ENCODE data around the gene NINL. TPM values are rescaled to one million over a fixed set of nuclear protein-coding genes. Genes with fewer than 3 reads are reported as not detected.

Gene NINL
- total and polyA plus RNA-seq, 2 of the 8 experiments (the other 6 are each of a cell fraction or from before 2014, with no cell fraction given), result 15.3 to 30.0 TPM

DNA sequence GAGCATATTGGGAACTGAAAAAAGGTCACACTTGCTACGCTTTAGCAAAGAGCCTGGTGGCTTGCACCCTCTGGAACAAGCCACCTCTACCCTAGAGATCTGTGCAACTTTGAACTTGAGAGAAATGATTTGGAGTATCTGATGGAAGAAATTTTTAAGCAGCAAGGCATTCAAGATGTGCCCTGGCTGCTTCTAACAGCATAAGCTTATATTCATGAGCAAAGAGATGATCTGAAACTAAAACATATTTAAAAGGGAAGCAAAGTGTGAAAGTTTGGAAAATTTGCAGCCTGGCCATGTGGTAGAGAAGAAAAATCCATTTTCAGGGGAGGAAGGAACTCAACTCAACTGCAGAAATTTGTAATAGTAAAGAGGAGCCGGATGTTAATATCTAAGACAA is 71.1 kb downstream of the NINL start:
- Histone ChIP-seq H3K79me1 (ENCODE audit: low read depth, low read length) (no peaks in the 10 kb centered on the region), H2BK15ac (ENCODE audit: low read length) (no peak overlapping the region), H3K79me2 (ENCODE audit: control insufficient read depth in 1 of 2, insufficient read depth in 2 of 2, low read length in 2 of 2) (no peaks in the 10 kb centered on the region; a peak in 1 of 4 replicates), H3K4me3 (ENCODE audit: extremely low read depth in 1 of 4, insufficient read depth in 2 of 4, low read depth in 3 of 4, low read length in 4 of 4) (no peak overlapping the region), H3K14ac (ENCODE audit: insufficient read length) (no peak overlapping the region), H3K4ac (replicated peaks; ENCODE audit: insufficient read length, low read depth, low read length) (no peak overlapping the region), H2BK5ac (ENCODE audit: low read depth, low read length) (no peak overlapping the region), H4K8ac (ENCODE audit: extremely low read depth, insufficient read depth, low read length) (no peak overlapping the region), H3K4me1 (replicated peaks in 1 of 4; ENCODE audit: control insufficient read depth in 3 of 4, insufficient read depth in 4 of 4, low read length in 3 of 4) (no peaks in the 10 kb centered on the region), H4K5ac (ENCODE audit: insufficient read length, low read depth, low read length) (no peak overlapping the region), H2BK120ac (replicated peaks; ENCODE audit: low read depth, low read length) (no peak overlapping the region), H3K23ac (ENCODE audit: insufficient read length) (no peak overlapping the region), H3K56ac (replicated peaks; ENCODE audit: insufficient read length, low read depth, low read length) (no peak overlapping the region), H2AFZ (ENCODE audit: low read length) (no peak overlapping the region), H2AK5ac (ENCODE audit: low read depth, low read length) (no peak overlapping the region), H3K9me3 (ENCODE audit: insufficient read depth in 2 of 2, low read depth in 1 of 2, low read length in 1 of 2) (peaks cover 17 to 25% of the 10 kb centered on the region in 2 experiments), H3K27me3 (replicated peaks in 1 of 4; ENCODE audit: control insufficient read depth in 3 of 4, extremely low read depth in 1 of 4, insufficient read depth in 3 of 4, low read length in 3 of 4) (no peaks in the 10 kb centered on the region), H3K9ac (replicated peaks in 1 of 4; ENCODE audit: extremely low read depth in 1 of 4, low read depth in 3 of 4, low read length in 3 of 4) (no peak overlapping the region), H3K36me3 (ENCODE audit: control insufficient read depth in 2 of 4, insufficient read depth in 4 of 4, low read length in 3 of 4) (peaks cover 0 to 57% (median 39%) of the 10 kb centered on the region in 4 experiments; a peak in 7 of 8 replicates), H2BK12ac (ENCODE audit: low read depth, low read length) (no peak overlapping the region), H3K23me2 (ENCODE audit: low read depth, low read length) (no peaks in the 10 kb centered on the region), H3K4me2 (ENCODE audit: insufficient read depth in 1 of 2, low read depth in 2 of 2, low read length in 2 of 2) (no peak overlapping the region), H4K20me1 (replicated peaks in 1 of 2; ENCODE audit: control insufficient read depth in 1 of 2, insufficient read depth in 2 of 2, low read length in 2 of 2) (peaks cover 3 to 6% of the 10 kb centered on the region in 2 experiments), H2BK20ac (ENCODE audit: low read length) (no peak overlapping the region), H3K18ac (ENCODE audit: extremely low read depth, low read length) (no peak overlapping the region), H4K91ac (replicated peaks; ENCODE audit: insufficient read length, low read length) (no peak overlapping the region), H3K27ac (ENCODE audit: low read depth, low read length) (no peak overlapping the region)
- CTCF ChIA-PET (ENCODE audit: partially characterized antibody), result interaction anchor here (1.6 kb wide), 1 partner anchor 22 kb away, joined by 3 read pairs; no protein-coding TSS in a partner anchor
- POLR2A ChIA-PET (ENCODE audit: partially characterized antibody), result no interaction called here
- 69% methylated on average over 2 of the region's 2 CpGs; no CpG with 5 or more reads in 1 of the 2 experiments for WGBS, 2 experiments (ENCODE audit: extremely low coverage in 1 of 2, insufficient coverage in 1 of 2, insufficient read length in 1 of 2, insufficient replicate concordance in 2 of 2, low coverage in 1 of 2, low lambda C conversion rate in 2 of 2, missing lambda C conversion rate in 1 of 2)
- DNase-seq (ENCODE audit: low read depth in 1 of 2, low spot score in 2 of 2) (no peak), FAIRE-seq (no peak)
- TF ChIP-seq SAP30 (IDR thresholded peaks at IDR 0.05; ENCODE audit: insufficient read depth, insufficient replicate concordance, low read length), result no peak
- no peak for TF ChIP-seq CEBPB (IDR thresholded peaks at IDR 0.05; ENCODE audit: low read depth, low read length)
- TF ChIP-seq SP2 (IDR thresholded peaks at IDR 0.05; ENCODE audit: low read length), result no peak
- no peak for TF ChIP-seq SP4 (IDR thresholded peaks at IDR 0.05; ENCODE audit: low read length)
- no peak for TF ChIP-seq MAX (IDR thresholded peaks at IDR 0.05)
- no peak for TF ChIP-seq HDAC2 (IDR thresholded peaks at IDR 0.05; ENCODE audit: borderline replicate concordance in 1 of 2, low read depth in 2 of 2, low read length in 2 of 2)
- no peak for TF ChIP-seq SRF (IDR thresholded peaks at IDR 0.05; ENCODE audit: low read depth, low read length)
- no peak for TF ChIP-seq SIN3A (conservative IDR thresholded peaks at IDR 0.05 in 1 of 2, IDR thresholded peaks at IDR 0.05 in 1 of 2; ENCODE audit: low read depth in 1 of 2, low read length in 2 of 2)
- no peak for TF ChIP-seq SIX5 (IDR thresholded peaks at IDR 0.05; ENCODE audit: low read depth, low read length)
- TF ChIP-seq HDAC6 (IDR thresholded peaks at IDR 0.05; ENCODE audit: low read depth, low read length), result no peak
- no peak for TF ChIP-seq KDM5A (IDR thresholded peaks at IDR 0.05; ENCODE audit: low read length)
- no peak for TF ChIP-seq ASH2L (IDR thresholded peaks at IDR 0.05; ENCODE audit: low read length)
- TF ChIP-seq CBX5 (IDR thresholded peaks at IDR 0.05; ENCODE audit: low read depth, low read length), result no peak
- TF ChIP-seq JUN (IDR thresholded peaks at IDR 0.05; ENCODE audit: low read depth, low read length), result no peak
- TF ChIP-seq MAFK (IDR thresholded peaks at IDR 0.05; ENCODE audit: low read depth, low read length), result no peak
